ENCODE results near the gene USP47. TPM values are rescaled to one million over a fixed set of nuclear protein-coding genes. Genes with fewer than 3 reads are reported as not detected.
A peak's percentile ranks its signal among the peaks of the same experiment; 100 is the strongest.

Gene USP47
- polyA plus RNA-seq, 2 of the 4 experiments (the other 2 are of a cell fraction), result 31.0 to 32.8 TPM

- peak overlapping the region; percentile 92; the same call in 2 of the 3 replicates for H3K4me2 ChIP-seq
- ATAC-seq, result no peak
- 64% methylated on average over 1 of the region's 1 CpG for WGBS (ENCODE audit: missing lambda C conversion rate)
- H3K27ac ChIP-seq, result no peak overlapping the region
- peaks cover 54% of the 10 kb centered on the region for H3K4me1 ChIP-seq
- FAIRE-seq, result no peak
- ChIA-PET CTCF (interaction anchor here (2.9 to 5.6 kb wide), 2 partner anchors 46 to 199 kb away, joined by 10 to 39 read pairs; no protein-coding TSS in a partner anchor), POLR2A (no interaction called here)
- TF ChIP-seq PHF8 (IDR thresholded peaks at IDR 0.05; ENCODE audit: borderline replicate concordance, low read depth), result no peak
- no peak for TF ChIP-seq BCL3 (IDR thresholded peaks at IDR 0.05)
- TF ChIP-seq POLR2A (IDR thresholded peaks at IDR 0.05; ENCODE audit: low read length), result no peak
- no peak for TF ChIP-seq MAZ (IDR thresholded peaks at IDR 0.05; ENCODE audit: borderline replicate concordance, low read depth, low read length)
- TF ChIP-seq HES2 (IDR thresholded peaks at IDR 0.05), result no peak
- no peak for TF ChIP-seq RCOR1 (IDR thresholded peaks at IDR 0.05; ENCODE audit: low read depth, low read length)
- no peak for TF ChIP-seq ATOH8 (CRISPR knock-in tag; IDR thresholded peaks at IDR 0.05; ENCODE audit: low read depth)
- DNase-seq (ENCODE audit: low read depth in 1 of 2, low spot score in 1 of 2), result no peak
- H3K4me3 ChIP-seq, result no peak overlapping the region
- no peaks in the 10 kb centered on the region for H3K9me3 ChIP-seq
Measured at GRCh38 chr11:11845551-11845950, 3.8 kb downstream of the USP47 start.

- ATAC-seq (no peak), FAIRE-seq (no peak), DNase-seq (ENCODE audit: low read depth in 1 of 2, low spot score in 1 of 2) (no peak)
- Histone ChIP-seq H3K27ac (no peak overlapping the region), H3K4me3 (no peak overlapping the region), H3K4me2 (peak overlapping the region; percentile 3; the same call in 1 of the 3 replicates), H3K4me1 (peaks cover 57% of the 10 kb centered on the region), H3K9me3 (no peaks in the 10 kb centered on the region)
- TF ChIP-seq E2F6 (IDR thresholded peaks at IDR 0.05; ENCODE audit: borderline replicate concordance, low read depth) (no peak), CBX8 (IDR thresholded peaks at IDR 0.05) (no peak), HOXB13 (CRISPR knock-in tag; IDR thresholded peaks at IDR 0.05; ENCODE audit: low read depth) (no peak), RCOR1 (IDR thresholded peaks at IDR 0.05; ENCODE audit: low read depth, low read length) (no peak)
- 88% methylated on average over 2 of the region's 2 CpGs for WGBS (ENCODE audit: missing lambda C conversion rate)
- CTCF ChIA-PET, result interaction anchor here (0.9 to 4.1 kb wide), 2 partner anchors 48 to 422 kb away, joined by 3 to 25 read pairs; no protein-coding TSS in a partner anchor
- POLR2A ChIA-PET, result no interaction called here
Measured at GRCh38 chr11:11847082-11847481, 5.3 kb downstream of the USP47 start.

GRCh38 chr11:11848891-11849746 lies 7.3 kb downstream of the USP47 start:
- ChIA-PET POLR2A (no interaction called here), CTCF (interaction anchor here (0.6 to 4.1 kb wide), 28 partner anchors 9 to 812 kb away, joined by 3 to 25 read pairs (median 4); no protein-coding TSS in a partner anchor)
- 60% methylated on average over 7 of the region's 7 CpGs for WGBS (ENCODE audit: missing lambda C conversion rate)
- Histone ChIP-seq H3K4me1 (peaks cover 51% of the 10 kb centered on the region), H3K4me3 (no peak overlapping the region), H3K4me2 (peak overlapping the region; percentile 35; the same call in 2 of the 3 replicates), H3K27ac (no peak overlapping the region), H3K9me3 (no peaks in the 10 kb centered on the region)
- ATAC-seq, result peak; percentile 94 to 96
- peak; percentile 46 to 72 for DNase-seq (ENCODE audit: low read depth in 1 of 2, low spot score in 1 of 2)
- FAIRE-seq, result peak; percentile 70
- TF ChIP-seq HOXB5 (CRISPR knock-in tag; IDR thresholded peaks at IDR 0.05) (no peak), NPAS2 (CRISPR knock-in tag; IDR thresholded peaks at IDR 0.05; ENCODE audit: borderline replicate concordance) (no peak), CHD4 (IDR thresholded peaks at IDR 0.05; ENCODE audit: borderline replicate concordance) (no peak), CTCF (IDR thresholded peaks at IDR 0.05) (peak; percentile 83), CHD2 (IDR thresholded peaks at IDR 0.05; ENCODE audit: low read length, partially characterized antibody) (peak; percentile 58), USF2 (IDR thresholded peaks at IDR 0.05) (no peak), KDM5A (IDR thresholded peaks at IDR 0.05) (no peak), ATOH8 (CRISPR knock-in tag; IDR thresholded peaks at IDR 0.05; ENCODE audit: low read depth) (no peak), FOXS1 (CRISPR knock-in tag; IDR thresholded peaks at IDR 0.05) (no peak), SMC3 (IDR thresholded peaks at IDR 0.05) (peak; percentile 67), REST (IDR thresholded peaks at IDR 0.05) (no peak)
